GM21390 (cell line): ENCODE measurements around the gene CHD6.

Source experiments
- ATAC-seq: cut with Tn5 transposase; IDR thresholded peaks from one replicate; pipeline ENCODE4 v1.9.1; 2021; ENCODE audit not compliant: unreplicated experiment

The CHD6 gene

DNA sequence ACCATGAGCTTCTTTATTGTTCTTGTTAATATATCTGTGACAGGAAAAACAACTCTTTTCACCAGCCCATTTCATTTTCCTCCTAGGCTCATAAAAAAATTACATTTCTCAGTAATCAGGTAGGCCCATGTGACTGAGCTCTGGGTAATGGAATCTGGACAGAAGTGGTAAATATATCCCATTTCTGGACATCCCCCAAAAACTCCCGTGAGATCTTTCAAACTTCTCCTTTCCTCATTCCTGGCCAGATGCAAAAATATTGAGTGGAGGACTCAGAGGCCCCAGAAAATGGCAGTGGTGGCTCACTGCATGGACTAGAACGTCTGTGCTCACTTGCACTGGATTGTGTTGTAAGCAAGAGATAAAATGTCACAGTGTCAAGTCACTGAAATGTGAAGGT, 3.8 kb upstream of the CHD6 start:
- ATAC-seq, result no peak

DNA sequence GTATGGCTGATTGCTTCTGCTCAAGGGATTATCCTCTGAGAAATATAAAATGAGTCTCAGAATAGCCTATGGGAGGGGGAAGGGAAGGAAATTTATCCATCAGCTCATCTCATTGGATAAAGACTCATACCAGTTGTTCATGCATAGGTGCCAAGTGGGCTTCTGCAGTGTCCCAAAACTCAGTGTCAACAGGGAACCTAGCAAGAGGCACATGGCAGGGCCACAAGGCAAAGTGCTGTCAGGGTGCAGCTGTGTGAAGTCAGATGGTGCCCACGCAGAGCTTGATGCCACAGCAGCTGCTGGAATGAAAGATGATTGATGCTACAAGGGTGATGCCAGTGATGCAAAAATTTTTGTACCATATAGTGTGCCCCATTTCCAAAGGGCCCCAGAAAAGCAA, 3.2 kb upstream of the CHD6 start:
- no peak for ATAC-seq

DNA sequence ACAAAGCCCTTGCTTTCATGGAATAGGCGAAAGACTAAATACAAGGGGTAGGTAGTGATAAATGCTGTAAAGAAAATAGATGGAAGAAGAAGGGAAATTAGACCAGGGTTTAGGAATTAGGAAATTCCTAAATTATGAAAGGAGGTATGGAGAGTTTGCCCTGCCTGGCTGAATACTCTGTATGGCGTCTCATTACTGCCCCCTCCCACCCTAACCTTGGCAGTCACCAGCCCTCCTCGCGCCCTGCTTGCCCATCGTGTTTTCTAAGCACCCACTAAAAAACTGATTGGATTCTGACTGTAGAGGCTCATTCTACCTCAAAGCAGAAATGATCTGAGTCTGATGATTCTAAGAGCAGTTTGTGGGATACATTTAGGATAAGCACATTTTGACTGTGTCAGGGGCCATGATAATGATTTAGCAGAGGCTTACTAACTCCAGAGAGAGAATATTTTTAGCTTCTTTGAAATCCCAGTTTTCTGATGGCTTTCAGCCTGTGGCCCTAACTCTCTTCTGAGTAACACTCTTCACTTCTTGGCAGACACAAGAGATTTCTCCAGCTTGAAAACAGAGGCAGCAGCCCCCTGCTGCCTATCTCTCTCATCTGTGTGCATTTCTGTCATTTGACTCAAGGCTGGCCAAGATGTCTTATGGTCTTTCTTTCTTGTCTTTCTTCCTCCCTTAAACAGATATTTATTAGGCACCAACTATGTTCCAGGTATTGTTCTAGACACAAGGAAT, 1.4 kb upstream of the CHD6 start:
- ATAC-seq, result no peak

DNA sequence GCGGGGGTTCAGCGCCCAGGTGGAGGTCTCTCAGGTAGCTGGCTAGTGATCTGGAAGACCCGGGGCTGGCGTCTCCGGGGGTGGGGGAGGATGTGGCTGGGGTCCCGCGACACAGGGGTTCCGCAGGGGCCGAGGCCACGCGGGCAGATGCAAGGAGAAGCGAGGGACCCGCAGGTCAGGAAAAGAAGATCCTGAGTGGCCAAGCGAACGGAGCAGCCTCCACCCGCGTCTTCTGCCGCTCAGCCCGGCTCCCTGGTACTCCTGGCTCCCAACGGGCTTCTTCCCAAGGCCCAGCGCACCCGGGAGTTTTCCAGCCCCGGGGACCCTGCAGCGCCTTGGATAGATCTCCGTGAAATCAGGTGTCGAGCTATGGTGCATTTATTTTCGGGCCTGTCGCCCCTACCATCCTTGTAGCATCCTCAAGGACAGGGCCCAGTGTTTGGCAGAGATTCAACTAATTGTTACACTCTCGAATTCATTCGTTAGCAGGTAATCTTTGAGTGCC, 682 bp upstream of the CHD6 start:
- no peak for ATAC-seq

DNA sequence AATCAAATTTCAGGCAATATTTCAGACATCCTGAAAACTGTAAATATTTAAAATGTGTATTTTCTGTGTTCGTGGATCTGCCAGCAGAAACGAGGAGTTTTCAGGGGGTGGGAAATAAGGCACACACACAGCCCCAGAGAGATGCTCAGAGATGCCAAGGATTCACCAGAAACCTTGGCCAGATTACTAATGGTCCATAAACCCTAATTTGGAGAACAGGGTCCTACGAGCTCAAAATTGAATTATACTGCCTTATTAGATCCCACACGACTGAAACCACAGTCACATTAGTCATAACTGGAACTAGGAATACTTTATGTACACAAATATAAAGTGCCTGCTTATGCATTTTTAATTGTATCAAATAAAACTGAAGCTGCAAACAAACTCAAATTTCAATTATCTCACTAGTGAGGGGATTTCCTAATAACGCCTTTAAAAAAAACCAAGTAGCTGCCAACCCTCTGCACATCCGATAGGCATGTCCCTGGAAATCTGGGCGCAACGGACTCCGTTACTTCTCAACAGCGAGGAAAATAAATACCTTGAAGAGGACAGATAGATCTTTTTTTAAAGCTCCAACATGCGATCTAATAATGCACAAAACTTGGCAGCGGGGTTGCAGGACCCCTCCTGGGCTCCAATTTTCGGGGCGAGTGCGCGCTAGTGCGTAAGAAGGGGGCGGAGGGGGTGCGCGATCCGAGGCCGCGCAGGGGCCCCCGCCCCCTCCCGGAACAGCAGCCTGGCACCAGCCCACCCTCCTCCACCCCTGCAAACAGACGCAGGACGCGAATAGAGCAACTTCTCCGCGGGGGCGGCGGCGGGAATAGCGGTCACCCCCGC, 897 bp downstream of the CHD6 start:
- ATAC-seq, result peak; percentile 8

DNA sequence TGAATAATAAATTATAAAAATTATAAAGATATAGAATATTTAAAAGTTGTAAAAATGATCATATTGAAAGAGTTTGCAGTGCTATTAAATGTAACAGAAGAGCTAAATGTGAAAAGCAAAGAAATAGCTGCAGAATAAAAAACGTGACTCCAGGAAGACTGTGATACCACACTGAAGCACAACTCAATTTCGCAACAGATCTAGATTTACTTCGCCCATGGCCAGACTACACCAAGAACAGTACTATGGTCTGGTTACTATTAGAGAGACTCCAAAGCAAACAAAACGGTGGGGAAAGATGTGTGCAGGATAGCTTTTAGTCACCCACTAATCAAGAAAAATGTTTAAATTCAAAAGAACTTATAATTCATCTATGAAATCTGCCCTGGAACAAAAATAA, 1.9 kb downstream of the CHD6 start:
- ATAC-seq, result no peak

DNA sequence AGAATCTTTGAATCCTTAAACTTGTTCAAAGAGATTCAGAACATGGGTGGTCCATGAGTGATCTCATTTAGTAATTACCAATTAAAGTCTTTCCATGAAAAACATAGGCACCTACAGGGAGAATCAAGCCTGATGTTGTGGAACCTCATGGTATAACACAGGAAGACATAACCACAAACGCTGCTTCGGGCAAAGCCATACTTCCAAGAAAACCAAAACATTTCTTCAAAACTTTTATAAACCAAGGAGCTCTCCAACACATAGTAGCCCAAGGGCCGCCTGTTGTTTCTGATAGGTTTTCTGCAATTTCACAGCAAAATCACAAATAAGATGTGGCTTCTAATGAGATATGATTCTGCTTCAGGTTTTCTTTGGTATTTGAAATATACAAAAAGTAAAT, 2.5 kb downstream of the CHD6 start:
- no peak for ATAC-seq

DNA sequence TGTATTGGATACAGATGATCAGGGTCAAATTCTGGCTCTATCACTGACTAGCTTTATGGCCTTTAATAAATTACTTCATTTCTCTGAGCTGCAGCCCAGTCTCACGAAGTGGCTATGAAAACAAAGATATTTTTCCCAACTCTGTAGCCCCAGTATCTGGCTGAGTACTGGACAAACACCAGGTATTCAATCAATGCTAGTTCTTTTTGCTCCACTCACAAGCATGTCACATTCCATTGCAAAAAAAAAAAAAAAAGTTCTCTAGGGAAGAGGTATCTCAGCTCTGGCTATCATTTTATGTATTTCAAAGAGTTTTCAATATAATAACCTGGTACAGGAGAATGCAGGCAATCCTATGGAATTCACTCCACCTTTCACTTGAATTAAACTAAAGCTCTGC, 3.1 kb downstream of the CHD6 start:
- ATAC-seq, result no peak

DNA sequence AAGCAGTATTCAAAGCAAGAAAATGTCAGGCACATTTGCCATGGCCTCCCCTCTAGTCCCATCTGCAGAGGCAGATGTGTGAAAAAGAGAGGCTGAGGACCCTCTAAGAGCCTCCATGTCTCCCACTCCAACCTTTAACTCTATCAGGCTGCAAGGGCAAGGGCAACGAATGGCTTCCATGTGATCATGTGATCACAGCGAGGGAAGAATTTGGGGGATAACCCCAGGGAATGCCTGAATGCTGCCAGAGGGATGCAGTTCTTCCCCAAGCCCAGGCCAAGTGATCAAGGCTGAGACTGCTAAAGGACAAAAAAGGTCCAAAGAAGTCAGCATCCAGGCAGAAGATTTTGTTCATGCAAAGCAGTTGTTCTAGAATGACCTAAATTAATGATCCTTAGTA, 4.9 kb downstream of the CHD6 start:
- ATAC-seq, result no peak

DNA sequence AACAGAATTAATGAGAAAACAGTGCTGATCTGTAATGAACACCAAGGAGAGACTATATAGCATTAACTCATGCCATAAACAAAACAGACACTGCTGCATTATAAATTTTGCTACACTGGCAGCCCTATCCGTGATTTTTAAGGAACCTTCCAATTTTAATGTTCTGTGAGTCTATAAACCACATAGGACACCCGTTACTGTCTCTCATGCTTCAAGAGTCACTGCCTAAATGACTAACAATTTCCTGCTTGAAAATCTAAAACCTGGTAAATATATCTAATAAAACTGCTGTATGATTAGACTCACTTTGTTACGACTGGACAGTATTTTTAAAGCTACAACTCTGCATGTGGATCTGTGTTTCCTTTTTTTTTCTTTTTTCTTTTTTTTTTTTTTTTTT, 8.7 kb downstream of the CHD6 start:
- ATAC-seq, result no peak

DNA sequence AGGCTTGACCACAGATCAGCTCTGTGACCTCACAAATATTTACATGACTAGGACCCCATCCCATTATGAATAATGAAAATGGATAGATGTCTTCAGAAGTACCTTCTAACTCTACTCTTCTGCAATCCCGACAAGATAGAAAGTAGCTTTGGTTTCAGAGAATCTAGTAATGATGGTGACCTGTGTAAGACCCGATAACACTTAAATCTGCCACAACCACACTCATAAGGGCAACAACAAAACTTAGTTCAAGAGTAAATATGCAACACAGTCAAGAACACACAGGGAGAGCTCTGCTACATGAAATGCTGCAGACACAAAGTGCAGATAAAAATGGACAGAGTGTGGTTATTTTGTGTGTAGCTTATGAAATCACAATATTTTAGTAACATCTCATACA, 9.6 kb downstream of the CHD6 start:
- no peak for ATAC-seq

DNA sequence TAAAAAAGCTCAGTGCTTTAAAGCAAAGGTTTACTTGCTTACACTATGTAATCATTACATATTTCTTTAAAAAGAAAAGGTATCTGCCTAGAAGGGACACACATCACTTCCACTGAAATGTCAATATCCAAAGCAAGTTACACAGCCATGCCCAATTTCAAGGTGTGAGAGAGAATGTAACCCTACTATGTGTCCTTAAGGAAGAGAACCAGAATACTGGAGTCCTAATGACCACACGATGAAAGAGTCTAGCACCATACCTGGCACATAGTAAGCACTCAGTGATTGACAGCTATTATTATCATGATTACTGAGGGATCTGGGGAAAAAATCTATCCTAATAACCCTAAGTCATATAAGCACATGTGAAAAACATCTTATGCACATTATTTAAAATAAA, 10.4 kb downstream of the CHD6 start:
- no peak for ATAC-seq

DNA sequence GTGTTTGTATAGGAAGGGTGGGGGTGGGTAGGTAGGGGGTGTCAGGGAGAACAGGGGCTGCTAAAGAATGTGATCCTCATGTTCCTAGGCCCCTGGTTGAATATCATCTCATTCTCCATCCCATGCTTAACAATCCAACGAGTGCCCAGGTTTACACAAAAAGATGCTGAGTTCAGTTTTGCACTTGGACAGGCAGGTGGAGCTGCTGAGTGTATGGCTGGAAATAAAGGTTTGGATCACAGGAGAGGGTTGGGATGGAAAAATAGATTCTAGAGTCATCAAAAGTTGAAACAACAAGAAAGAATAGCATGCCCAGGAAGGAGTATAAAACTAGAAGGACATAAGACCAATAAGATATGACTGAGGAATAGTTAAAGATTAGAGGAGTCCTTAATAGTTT, 14.2 kb downstream of the CHD6 start:
- ATAC-seq, result no peak

DNA sequence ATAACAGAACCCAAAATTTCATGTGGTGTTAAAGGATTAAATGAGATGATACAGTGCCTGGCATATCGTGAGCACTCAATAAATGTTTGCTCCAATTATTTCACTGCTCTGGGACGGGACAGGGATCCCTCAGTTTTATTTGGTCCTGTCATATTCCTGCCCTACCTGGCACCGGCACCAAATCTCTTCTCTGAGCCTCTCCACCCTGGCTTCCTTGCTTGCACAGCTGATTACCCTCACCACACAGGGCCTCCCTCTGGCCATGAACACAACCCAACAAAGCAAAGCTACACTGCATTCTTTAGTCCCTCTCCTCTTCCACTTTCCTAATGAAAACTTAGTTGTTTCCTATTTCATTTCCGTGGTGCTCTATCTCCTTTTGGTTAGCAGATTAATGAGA, 16.4 kb downstream of the CHD6 start:
- no peak for ATAC-seq

DNA sequence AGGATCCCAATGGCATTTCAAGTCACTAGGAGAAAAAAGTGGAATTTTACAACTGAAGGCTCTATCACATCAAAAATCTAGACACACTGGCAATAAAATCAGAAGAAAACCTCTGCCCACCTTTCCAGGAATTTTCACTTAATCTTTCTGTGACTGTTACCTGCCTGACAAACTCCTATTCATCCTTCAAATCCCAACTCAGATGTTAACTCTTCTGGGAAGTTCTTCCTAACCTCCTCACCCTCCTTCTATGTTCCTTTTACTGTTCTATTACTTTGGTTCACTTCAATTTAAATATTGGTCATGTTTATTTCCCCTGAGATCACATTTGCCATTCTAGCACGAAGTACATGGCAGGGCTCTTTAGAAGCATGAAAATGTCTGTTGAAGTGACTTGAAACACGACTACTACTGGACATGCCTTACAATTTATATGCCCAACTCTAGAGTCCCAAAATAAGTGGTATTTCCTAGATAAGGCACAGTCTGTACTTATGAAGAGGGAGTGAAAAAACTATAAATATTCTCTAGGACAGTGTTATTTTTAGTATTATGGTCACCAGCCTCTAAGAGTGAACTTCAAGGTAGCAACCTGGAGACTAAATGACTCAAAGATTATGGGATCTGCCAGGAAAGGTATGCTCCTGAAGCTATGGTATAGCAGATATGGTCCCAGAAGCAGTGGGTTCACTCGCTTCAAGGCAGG, 17.1 kb downstream of the CHD6 start:
- no peak for ATAC-seq

DNA sequence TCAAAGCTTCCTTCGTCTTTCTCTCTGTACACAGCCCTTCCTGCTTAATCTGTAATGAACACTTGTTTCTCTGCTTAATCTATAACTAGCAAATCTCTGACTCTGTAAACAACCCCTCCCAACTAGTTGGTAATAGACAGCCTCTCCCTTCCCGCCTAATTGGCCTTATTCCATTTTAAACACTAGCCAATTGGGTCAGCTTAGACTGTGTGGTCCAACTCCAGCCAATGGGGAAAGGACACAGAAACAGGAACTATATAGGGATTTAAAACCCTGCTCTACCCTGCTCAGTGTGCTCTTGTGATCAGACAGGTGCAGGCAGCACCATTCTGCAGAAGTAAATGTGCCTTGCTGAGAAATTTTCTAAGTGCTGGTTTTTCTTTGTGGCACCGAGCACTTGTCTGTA, 18.5 kb downstream of the CHD6 start:
- no peak for ATAC-seq

DNA sequence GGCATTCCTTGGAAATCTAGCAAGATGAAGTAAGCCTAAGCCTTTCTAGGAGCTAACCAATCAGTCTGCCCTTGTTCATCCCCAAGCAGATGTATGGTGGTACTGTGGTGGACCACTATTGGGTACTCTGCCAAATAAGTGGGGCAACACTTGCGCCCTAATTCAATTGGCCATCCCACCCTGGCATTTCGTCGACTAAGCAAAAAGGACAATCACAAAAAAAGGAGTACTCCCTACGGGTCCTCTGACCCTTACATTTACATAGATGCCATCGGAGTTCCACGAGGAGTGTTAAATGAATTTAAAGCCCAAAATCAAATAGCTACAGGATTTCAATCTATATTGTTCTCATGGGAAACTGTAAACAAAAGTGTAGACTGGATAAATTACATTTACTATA, 19.5 kb downstream of the CHD6 start:
- no peak for ATAC-seq

DNA sequence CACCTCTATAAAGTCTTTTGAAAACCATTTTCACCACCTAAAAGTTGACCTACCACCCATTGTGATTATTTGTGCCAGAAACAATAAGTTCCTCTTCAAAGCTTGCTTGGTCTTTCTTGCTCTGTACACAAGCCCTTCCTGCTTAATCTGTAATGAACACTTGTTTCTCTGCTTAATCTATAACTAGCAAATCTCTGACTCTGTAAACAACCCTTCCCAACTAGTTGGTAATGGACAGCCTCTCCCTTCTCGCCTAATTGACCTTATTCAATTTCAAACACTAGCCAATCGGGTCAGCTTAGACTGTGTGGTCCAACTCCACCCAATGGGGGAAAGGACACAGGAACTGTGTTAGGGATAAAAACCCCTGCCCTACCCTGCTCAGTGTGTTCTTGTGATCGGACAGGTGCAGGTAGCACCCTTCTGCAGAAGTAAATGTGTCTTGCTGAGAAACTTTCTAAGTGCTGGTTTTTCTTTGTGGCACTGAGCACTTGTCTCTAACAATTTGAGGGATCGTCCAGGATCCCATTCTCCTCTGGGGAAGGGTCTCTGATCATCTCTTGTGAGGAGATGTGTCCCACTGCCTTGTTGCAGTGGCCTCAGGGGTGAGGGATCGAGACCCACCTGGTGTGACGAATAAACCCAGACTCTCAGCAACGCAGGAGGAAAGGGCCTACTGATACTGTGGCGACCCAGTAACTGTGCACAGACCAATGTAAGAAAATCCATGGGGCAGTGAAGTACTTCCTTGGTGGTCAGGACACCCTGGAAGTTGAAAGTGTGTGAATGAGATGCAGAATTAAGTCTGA, 23.5 kb downstream of the CHD6 start:
- no peak for ATAC-seq

DNA sequence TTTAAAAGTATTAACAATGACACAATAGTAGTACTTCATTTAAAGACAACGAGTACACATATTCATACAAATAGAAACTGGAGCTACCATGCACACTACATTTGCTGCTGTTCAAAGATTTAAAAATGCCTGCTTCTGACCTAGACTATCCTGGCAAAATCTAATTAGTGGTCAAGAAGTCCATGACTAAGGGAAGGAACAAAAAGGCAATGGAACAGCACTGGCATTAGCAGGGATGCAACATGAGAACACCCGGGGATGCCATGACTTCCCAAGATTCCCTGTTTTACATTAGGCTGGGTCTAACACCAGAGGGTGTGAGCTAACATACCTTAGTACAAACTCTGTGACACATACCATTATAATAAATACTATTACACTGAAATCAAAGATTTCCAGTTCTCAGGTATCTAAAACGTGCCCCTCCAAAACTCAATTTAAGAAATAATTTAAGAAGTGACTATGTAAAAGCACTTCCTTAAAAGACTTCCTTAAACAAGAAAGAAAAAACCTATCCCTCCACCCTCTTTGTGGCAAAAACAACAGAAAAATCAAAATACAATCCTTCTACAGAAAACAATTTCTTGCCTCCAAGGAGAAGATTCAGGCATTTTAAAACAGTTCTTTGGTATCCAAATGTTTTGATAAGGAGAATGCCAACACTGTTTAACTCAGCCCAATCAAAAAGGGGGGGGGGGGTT, 25.5 kb downstream of the CHD6 start:
- ATAC-seq, result no peak

DNA sequence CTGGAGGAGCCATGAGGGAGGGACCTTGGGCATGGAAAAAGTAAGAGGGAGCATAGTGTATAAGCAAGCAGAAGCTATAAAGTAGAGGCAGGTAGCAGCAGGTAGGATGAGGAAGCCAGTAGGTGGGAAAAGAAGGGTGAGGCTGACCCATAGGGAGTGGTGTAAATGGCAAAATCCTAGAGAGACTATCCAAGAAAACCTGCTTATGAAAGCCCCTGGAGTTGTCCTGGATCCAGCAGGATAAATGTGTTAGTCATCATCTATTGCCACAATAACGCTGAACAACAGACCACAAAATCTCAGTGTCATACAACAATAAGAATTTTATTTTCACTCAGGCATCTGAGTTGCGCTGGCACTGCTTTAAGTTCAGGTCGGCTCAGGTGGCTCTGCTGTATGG, 30.2 kb downstream of the CHD6 start:
- no peak for ATAC-seq
